A673 (cell line): ENCODE measurements around the gene ARHGEF9.

Source experiments
- EZH2 ChIP-seq: fragments of 200-600 bp; sonication (generic); IDR thresholded peaks from 2 replicates; pipeline ENCODE4 v1.6.1; 2017; ENCODE audit warnings: borderline replicate concordance, low read depth, mild to moderate bottlenecking, mixed read lengths, antibody characterized with exemption, low read length; ENCODE audit not compliant: poor library complexity, severe bottlenecking
- TF ChIP-seq, protein P1 (sequence below): fragments of 300-800, 200-600 bp; sonication (generic); conservative IDR thresholded peaks from 2 replicates; pipeline ENCODE4 v1.5.1; 2017; ENCODE audit warnings: low read depth, mild to moderate bottlenecking, antibody characterized with exemption, low read length, moderate library complexity, mixed read lengths

GRCh38 chrX:63740382-63740781, 44.6 kb downstream of the ARHGEF9 start:
- TF ChIP-seq, protein P1, sequence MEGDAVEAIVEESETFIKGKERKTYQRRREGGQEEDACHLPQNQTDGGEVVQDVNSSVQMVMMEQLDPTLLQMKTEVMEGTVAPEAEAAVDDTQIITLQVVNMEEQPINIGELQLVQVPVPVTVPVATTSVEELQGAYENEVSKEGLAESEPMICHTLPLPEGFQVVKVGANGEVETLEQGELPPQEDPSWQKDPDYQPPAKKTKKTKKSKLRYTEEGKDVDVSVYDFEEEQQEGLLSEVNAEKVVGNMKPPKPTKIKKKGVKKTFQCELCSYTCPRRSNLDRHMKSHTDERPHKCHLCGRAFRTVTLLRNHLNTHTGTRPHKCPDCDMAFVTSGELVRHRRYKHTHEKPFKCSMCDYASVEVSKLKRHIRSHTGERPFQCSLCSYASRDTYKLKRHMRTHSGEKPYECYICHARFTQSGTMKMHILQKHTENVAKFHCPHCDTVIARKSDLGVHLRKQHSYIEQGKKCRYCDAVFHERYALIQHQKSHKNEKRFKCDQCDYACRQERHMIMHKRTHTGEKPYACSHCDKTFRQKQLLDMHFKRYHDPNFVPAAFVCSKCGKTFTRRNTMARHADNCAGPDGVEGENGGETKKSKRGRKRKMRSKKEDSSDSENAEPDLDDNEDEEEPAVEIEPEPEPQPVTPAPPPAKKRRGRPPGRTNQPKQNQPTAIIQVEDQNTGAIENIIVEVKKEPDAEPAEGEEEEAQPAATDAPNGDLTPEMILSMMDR: no peak
- no peak for TF ChIP-seq EZH2
